Brain pericyte (primary cell): ENCODE data around the gene TMEM272.

ENCODE experiments used
- DNase-seq: peaks from one replicate; pipeline ENCODE4 v3.0.0-alpha.2; 2012; ENCODE audit warnings: low read depth, low spot score

TMEM272 gene

GRCh38 chr13:51849145-51850101, 4.4 kb upstream of the TMEM272 start:
- DNase-seq, result no peak

GRCh38 chr13:51848674-51849073, 3.7 kb upstream of the TMEM272 start:
- DNase-seq, result no peak

GRCh38 chr13:51846756-51847155, 1.8 kb upstream of the TMEM272 start:
- no peak for DNase-seq

GRCh38 chr13:51845574-51846318, 769 bp upstream of the TMEM272 start:
- DNase-seq, result no peak

GRCh38 chr13:51843529-51843928, 1.4 kb downstream of the TMEM272 start:
- no peak for DNase-seq

- DNase-seq, result no peak
Measured at GRCh38 chr13:51841732-51842131, 3.2 kb downstream of the TMEM272 start.

- DNase-seq, result no peak
Measured at GRCh38 chr13:51840917-51841316, 4.1 kb downstream of the TMEM272 start.

GRCh38 chr13:51839711-51840540, 5.1 kb downstream of the TMEM272 start:
- no peak for DNase-seq

GRCh38 chr13:51838240-51838846, 6.6 kb downstream of the TMEM272 start:
- no peak for DNase-seq

GRCh38 chr13:51837016-51837415, 8.0 kb downstream of the TMEM272 start:
- no peak for DNase-seq

GRCh38 chr13:51834581-51835171, 10.3 kb downstream of the TMEM272 start:
- no peak for DNase-seq

GRCh38 chr13:51833980-51834379, 11.0 kb downstream of the TMEM272 start:
- no peak for DNase-seq

GRCh38 chr13:51832471-51833152, 12.4 kb downstream of the TMEM272 start:
- no peak for DNase-seq

- DNase-seq, result no peak
Measured at GRCh38 chr13:51831519-51831918, 13.5 kb downstream of the TMEM272 start.

- DNase-seq, result no peak
Measured at GRCh38 chr13:51829568-51829899, 15.4 kb downstream of the TMEM272 start.

- DNase-seq, result no peak
Measured at GRCh38 chr13:51828730-51829567, 16.0 kb downstream of the TMEM272 start.

- DNase-seq, result no peak
Measured at GRCh38 chr13:51827254-51827653, 17.7 kb downstream of the TMEM272 start.

GRCh38 chr13:51826606-51827005, 18.4 kb downstream of the TMEM272 start:
- DNase-seq, result no peak

GRCh38 chr13:51825681-51826254, 19.2 kb downstream of the TMEM272 start:
- DNase-seq, result no peak
